CD4-positive, alpha-beta memory T cell (primary cell): ENCODE measurements around the gene ARSJ. TPM values are rescaled to one million over a fixed set of nuclear protein-coding genes. Genes with fewer than 3 reads are reported as not detected.
"Not testable (repeated sequence)": the region's sequence is repeated elsewhere in the genome, so short reads cannot be mapped to it uniquely, and the experiment has no call there.

Experiments used
- CTCF ChIA-PET: fragments of 350-600 bp; sonication (Branson Sonifier 250); formaldehyde crosslinking; loops from one replicate; lab custom pipeline; 2021; ENCODE audit warnings: inconsistent platforms; ENCODE audit not compliant: partially characterized antibody; lab: Charles Lee
- POLR2A ChIA-PET: fragments of 350-600 bp; sonication (Branson Sonifier 250); formaldehyde crosslinking; loops from one replicate; lab custom pipeline; 2021; ENCODE audit not compliant: partially characterized antibody; lab: Charles Lee
- DNase-seq, 5 donors: peaks; one replicate each; pipeline versions ENCODE4 v3.0.0 to v3.0.0-alpha.2; 2020 to 2022; ENCODE audit warnings: mixed read lengths in 1 of 5
- H3K27ac ChIP-seq: one replicate; pipeline ENCODE4 v1.7.0; 2013; ENCODE audit warnings: low read depth, low read length
- H3K27me3 ChIP-seq: 2 replicates; pipeline ENCODE4 v1.7.0; 2013; ENCODE audit warnings: mild to moderate bottlenecking, low read length, moderate library complexity; ENCODE audit not compliant: insufficient read depth
- H3K36me3 ChIP-seq: 2 replicates; pipeline ENCODE4 v1.7.0; 2013; ENCODE audit warnings: mild to moderate bottlenecking, low read length, moderate library complexity; ENCODE audit not compliant: insufficient read depth
- H3K4me1 ChIP-seq: 2 replicates; pipeline ENCODE4 v1.7.0; 2013; ENCODE audit warnings: mild to moderate bottlenecking, low read length, moderate library complexity; ENCODE audit not compliant: insufficient read depth
- H3K4me3 ChIP-seq, 2 donors: one replicate each; pipeline ENCODE4 v1.7.0; 2013; ENCODE audit warnings: low read length in 2 of 2, mild to moderate bottlenecking in 1 of 2
- H3K9me3 ChIP-seq, 2 donors: one replicate each; pipeline ENCODE4 v1.7.0; 2013; ENCODE audit warnings: low read length in 2 of 2, control low read depth in 1 of 2; ENCODE audit not compliant: control insufficient read depth in 1 of 2
- H3K27ac Mint-ChIP-seq, 7 donors: one replicate each; pipeline ENCODE4 v1.8.0; 2020 to 2021; ENCODE audit warnings: mixed read lengths in 7 of 7, mild to moderate bottlenecking in 6 of 7, inconsistent platforms in 3 of 7, moderate library complexity in 3 of 7
- H3K27me3 Mint-ChIP-seq, 2 donors: one replicate each; pipeline ENCODE4 v1.8.0; 2020 to 2021; ENCODE audit warnings: mixed read lengths in 2 of 2
- H3K36me3 Mint-ChIP-seq, 2 donors: one replicate each; pipeline ENCODE4 v1.8.0; 2020 to 2021; ENCODE audit warnings: mixed read lengths in 2 of 2, inconsistent platforms in 1 of 2, mild to moderate bottlenecking in 1 of 2
- H3K4me1 Mint-ChIP-seq, 4 donors: one replicate each; pipeline ENCODE4 v1.8.0; 2020 to 2021; ENCODE audit warnings: mixed read lengths in 4 of 4, mild to moderate bottlenecking in 1 of 4
- H3K4me3 Mint-ChIP-seq, 8 donors: one replicate each; pipeline ENCODE4 v1.8.0; 2020 to 2021; ENCODE audit warnings: mixed read lengths in 8 of 8, mild to moderate bottlenecking in 7 of 8, moderate library complexity in 6 of 8, inconsistent platforms in 3 of 8
- H3K9me3 Mint-ChIP-seq, 8 donors: one replicate each; pipeline ENCODE4 v1.8.0; 2020 to 2021; ENCODE audit warnings: mixed read lengths in 8 of 8, mild to moderate bottlenecking in 5 of 8, inconsistent platforms in 3 of 8, moderate library complexity in 1 of 8
- intact Hi-C: fragments of 100-400 bp; cut with micrococcal nuclease; formaldehyde crosslinking; loops from one replicate; pipeline ENCODE4 v1.15.1; 2023
- polyA plus RNA-seq, 2 donors: library from polyadenylated mRNA; unstranded; fragments of 300-500 nt; fragmentation: Illumina TruSeq; gene quantifications; one replicate each; pipeline ENCODE4 v1.2.3, GENCODE V29; 2021
- total RNA-seq, 2 experiments: library from RNA; stranded (reverse); gene quantifications; one replicate each; pipeline ENCODE4 v1.2.3, GENCODE V29; 2021

ARSJ gene
- total and polyA plus RNA-seq, 4 experiments from 2014 or later: 0.15 to 0.17 (median 0.15) TPM; not detected in 1

DNA sequence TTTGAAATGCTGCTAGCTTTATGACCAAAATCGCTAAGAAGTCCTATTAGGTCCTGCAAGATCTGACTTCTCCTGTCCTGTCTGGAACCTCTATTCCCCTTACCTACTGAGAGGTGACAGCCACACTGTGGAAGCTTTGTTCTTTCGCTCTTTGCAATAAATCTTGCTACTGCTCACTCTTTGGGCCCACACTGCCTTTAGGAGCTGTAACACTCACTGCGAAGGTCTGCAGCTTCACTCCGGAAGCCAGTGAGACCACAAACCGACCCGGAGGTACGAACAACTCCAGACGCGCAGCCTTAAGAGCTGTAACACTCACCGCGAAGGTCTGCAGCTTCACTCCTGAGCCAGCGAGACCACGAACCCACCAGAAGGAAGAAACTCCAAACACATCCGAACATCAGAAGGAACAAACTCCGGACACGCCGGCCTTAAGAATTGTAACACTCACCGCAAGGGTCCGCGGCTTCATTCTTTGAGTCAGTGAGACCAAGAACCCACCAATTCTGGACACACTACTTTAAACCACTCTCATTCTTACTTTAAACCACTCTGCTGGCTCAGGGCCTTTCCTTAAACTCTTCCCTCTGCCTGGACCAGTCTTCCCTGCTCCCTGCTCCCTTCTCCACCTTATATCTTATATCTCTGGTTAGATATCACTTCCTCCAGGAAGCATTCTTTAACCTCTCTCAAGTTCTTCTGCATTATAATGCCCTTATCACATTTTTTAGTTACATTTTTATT lies 25.2 kb upstream of the ARSJ start:
- H3K9me3 ChIP-seq, H3K27ac ChIP-seq, H3K36me3 ChIP-seq, intact Hi-C loops, H3K9me3 Mint-ChIP-seq, H3K36me3 Mint-ChIP-seq, H3K27me3 ChIP-seq, H3K4me3 ChIP-seq, H3K27me3 Mint-ChIP-seq: not testable (repeated sequence)
- ChIA-PET CTCF (interaction anchor here (1.3 to 1.7 kb wide), 2 partner anchors 10 to 52 kb away, joined by 4 read pairs; no protein-coding TSS in a partner anchor), POLR2A (interaction anchor here (0.6 kb wide), 1 partner anchor 174 kb away, joined by 3 read pairs; no protein-coding TSS in a partner anchor)
- peaks cover 23 to 46% (median 30%) of the 10 kb centered on the region in 4 donors for H3K4me1 Mint-ChIP-seq
- peaks cover 23% of the 10 kb centered on the region for H3K4me1 ChIP-seq
- peak overlapping the region; percentile 72 to 82 (median 77) for H3K4me3 Mint-ChIP-seq
- peak; percentile 1 to 38 (median 23) for DNase-seq
- H3K27ac Mint-ChIP-seq: peak overlapping the region; percentile 47 to 92 (median 80)

DNA sequence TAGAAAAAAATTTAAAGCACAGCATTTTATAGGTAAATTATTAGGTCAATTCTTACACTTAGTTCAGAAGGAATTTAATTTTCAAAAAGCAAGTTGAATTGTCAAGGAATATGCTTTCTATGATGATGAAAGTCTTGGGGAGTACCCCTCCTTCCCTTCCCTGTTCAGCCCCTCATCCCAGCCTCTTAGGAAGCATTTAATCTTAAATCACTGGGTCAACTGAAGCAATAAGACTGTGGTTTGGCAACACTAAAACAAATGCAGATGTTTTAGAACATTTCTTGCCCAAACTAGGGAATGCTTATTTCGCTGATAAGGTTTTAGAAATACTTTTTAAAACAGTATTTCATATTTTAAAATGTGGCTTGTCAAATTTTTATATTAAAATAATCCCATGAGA lies 19.1 kb upstream of the ARSJ start:
- no peak overlapping the region for H3K4me3 ChIP-seq
- no peaks in the 10 kb centered on the region for H3K36me3 ChIP-seq
- no peaks in the 10 kb centered on the region for H3K9me3 ChIP-seq
- H3K4me1 Mint-ChIP-seq: peaks cover 4 to 8% (median 6%) of the 10 kb centered on the region in 4 donors
- CTCF ChIA-PET: no interaction called here
- H3K27me3 ChIP-seq: no peaks in the 10 kb centered on the region
- no peak overlapping the region for H3K27ac ChIP-seq
- POLR2A ChIA-PET: no interaction called here
- H3K9me3 Mint-ChIP-seq: peaks cover 0 to 6% (median 0%) of the 10 kb centered on the region in 8 donors
- H3K36me3 Mint-ChIP-seq: no peaks in the 10 kb centered on the region
- no peak for DNase-seq
- no peak overlapping the region for H3K4me3 Mint-ChIP-seq
- no peaks in the 10 kb centered on the region for H3K4me1 ChIP-seq
- H3K27ac Mint-ChIP-seq: no peak overlapping the region
- H3K27me3 Mint-ChIP-seq: peaks cover 0 to under 1% of the 10 kb centered on the region in 2 donors
- intact Hi-C loops: no loop called here

DNA sequence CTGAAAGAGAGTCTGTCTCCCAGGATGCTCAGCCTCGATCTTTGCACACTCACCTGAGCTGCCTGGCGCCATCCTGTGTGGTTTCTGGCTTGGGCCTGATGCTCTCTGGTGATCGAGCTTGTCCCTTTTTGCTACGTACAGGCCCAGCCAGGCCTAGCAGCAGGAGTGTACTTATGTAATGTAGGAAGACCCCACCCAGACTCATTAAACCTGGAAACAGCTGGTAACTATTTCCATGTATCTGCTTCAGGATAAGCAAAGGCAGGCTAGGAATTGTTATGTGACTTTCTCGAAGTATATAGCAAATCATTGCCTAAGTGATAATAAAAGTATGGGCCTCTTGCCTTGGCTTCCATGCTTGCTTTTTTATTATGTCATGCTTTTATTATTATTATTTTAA lies 18.6 kb upstream of the ARSJ start:
- POLR2A ChIA-PET: no interaction called here
- peaks cover 4 to 7% (median 6%) of the 10 kb centered on the region in 4 donors for H3K4me1 Mint-ChIP-seq

DNA sequence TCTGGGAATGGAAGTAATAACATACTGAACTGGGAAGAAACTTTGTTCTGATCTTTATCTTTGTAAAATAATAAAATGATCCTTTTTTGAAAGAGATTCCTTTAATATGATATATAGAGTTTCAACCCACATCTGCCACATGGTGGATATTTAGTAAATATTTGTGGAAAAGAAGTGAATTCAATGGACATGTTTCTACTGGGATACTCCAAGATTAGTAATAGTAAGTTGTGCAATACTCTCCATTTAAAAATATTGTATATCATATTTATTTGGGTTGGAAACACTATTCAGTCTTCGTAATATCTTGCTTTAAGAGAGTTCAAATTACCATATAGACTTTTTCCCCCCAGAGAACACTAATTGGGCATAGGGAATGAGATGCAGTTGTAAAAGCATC lies 17.8 kb upstream of the ARSJ start:
- no peak overlapping the region for H3K27ac Mint-ChIP-seq
- peaks cover 0 to 3% (median 0%) of the 10 kb centered on the region in 8 donors for H3K9me3 Mint-ChIP-seq
- H3K27me3 Mint-ChIP-seq: no peaks in the 10 kb centered on the region
- Histone ChIP-seq H3K27ac (no peak overlapping the region), H3K4me3 (no peak overlapping the region), H3K9me3 (no peaks in the 10 kb centered on the region), H3K27me3 (no peaks in the 10 kb centered on the region), H3K4me1 (no peaks in the 10 kb centered on the region), H3K36me3 (no peaks in the 10 kb centered on the region)
- no peak overlapping the region for H3K4me3 Mint-ChIP-seq
- H3K36me3 Mint-ChIP-seq: no peaks in the 10 kb centered on the region
- intact Hi-C loops: no loop called here
- peaks cover 0 to 7% (median 5%) of the 10 kb centered on the region in 4 donors for H3K4me1 Mint-ChIP-seq
- ChIA-PET CTCF (no interaction called here), POLR2A (no interaction called here)
- DNase-seq: no peak

More for the DNA sequence above, 18.6 kb upstream of the ARSJ start:
- Mint-ChIP-seq H3K36me3 (no peaks in the 10 kb centered on the region), H3K27ac (no peak overlapping the region), H3K9me3 (peaks cover 0 to 6% (median 0%) of the 10 kb centered on the region in 8 donors), H3K4me3 (no peak overlapping the region), H3K27me3 (no peaks in the 10 kb centered on the region)
- Histone ChIP-seq H3K9me3 (no peaks in the 10 kb centered on the region), H3K27ac (no peak overlapping the region), H3K36me3 (no peaks in the 10 kb centered on the region), H3K4me3 (no peak overlapping the region), H3K27me3 (no peaks in the 10 kb centered on the region), H3K4me1 (no peaks in the 10 kb centered on the region)
- CTCF ChIA-PET: no interaction called here
- intact Hi-C loops: no loop called here
- DNase-seq: no peak

DNA sequence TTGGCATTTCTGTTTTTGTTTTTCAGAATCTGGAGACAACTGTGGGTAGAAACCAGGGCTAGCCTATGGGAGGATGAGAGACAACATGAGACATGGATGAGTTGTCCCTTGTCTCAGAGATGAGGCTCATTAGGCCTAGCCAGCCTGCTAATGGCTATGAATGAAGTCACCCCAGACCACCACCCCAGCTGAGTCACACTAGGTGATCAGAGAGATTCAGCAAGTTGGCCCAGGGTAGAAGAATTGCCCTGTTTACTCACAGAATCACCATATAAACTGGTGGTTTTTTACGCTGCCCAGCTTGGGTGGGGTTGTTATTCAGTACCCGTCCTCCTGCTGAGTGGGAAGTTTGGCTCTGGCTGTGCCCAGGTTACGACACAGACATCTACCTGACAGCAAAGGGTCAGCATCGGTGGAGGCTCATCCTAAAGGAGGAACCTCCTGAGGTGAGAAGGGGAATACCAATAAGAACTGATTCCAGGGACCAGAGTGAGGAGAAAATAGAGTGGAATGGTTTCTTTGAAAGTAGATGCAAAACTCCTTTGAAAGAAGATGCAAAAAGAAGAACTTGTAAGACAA lies 17.2 kb upstream of the ARSJ start:
- ChIA-PET POLR2A (no interaction called here), CTCF (no interaction called here)
- Histone ChIP-seq H3K9me3 (no peaks in the 10 kb centered on the region), H3K4me3 (no peak overlapping the region), H3K4me1 (no peaks in the 10 kb centered on the region), H3K36me3 (no peaks in the 10 kb centered on the region), H3K27ac (no peak overlapping the region), H3K27me3 (no peaks in the 10 kb centered on the region)
- Mint-ChIP-seq H3K36me3 (no peaks in the 10 kb centered on the region), H3K27me3 (no peaks in the 10 kb centered on the region), H3K27ac (no peak overlapping the region), H3K4me3 (no peak overlapping the region), H3K9me3 (peaks cover 0 to 3% (median 0%) of the 10 kb centered on the region in 8 donors), H3K4me1 (peaks cover 0 to 7% (median 5%) of the 10 kb centered on the region in 4 donors)
- DNase-seq: no peak
- intact Hi-C loops: no loop called here

DNA sequence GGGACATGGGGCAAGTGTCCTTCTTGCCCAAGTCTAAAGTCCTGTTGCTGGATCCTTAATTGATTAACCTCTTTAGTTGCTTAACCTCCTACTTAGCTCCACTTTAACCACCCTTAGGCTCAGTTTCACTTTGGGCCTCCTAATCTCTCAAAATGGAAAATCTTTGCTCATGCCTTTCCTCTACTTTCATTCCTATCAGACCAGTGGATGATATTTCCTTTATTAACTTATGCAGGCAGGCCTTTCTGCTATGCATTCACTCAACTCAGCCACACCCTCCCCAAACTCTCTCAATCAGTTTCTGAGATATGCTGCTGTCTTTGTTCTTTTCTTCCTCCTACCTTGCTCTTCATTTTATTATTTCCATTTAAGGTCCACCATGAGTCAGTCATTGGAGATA lies 14.4 kb upstream of the ARSJ start:
- Histone ChIP-seq H3K36me3 (no peaks in the 10 kb centered on the region), H3K4me3 (no peak overlapping the region), H3K4me1 (no peaks in the 10 kb centered on the region), H3K9me3 (no peaks in the 10 kb centered on the region), H3K27me3 (no peaks in the 10 kb centered on the region), H3K27ac (no peak overlapping the region)
- Mint-ChIP-seq H3K27me3 (no peaks in the 10 kb centered on the region), H3K27ac (peak overlapping the region in 1 of 7 donors; percentile 36), H3K4me1 (peaks cover 0 to 7% (median 3%) of the 10 kb centered on the region in 4 donors), H3K9me3 (peaks cover 0 to 3% (median 0%) of the 10 kb centered on the region in 8 donors), H3K36me3 (no peaks in the 10 kb centered on the region), H3K4me3 (no peak overlapping the region)
- ChIA-PET CTCF (interaction anchor here (1.2 kb wide), 1 partner anchor 10 kb away, joined by 4 read pairs; no protein-coding TSS in a partner anchor), POLR2A (no interaction called here)
- DNase-seq: no peak
- intact Hi-C loops: no loop called here

DNA sequence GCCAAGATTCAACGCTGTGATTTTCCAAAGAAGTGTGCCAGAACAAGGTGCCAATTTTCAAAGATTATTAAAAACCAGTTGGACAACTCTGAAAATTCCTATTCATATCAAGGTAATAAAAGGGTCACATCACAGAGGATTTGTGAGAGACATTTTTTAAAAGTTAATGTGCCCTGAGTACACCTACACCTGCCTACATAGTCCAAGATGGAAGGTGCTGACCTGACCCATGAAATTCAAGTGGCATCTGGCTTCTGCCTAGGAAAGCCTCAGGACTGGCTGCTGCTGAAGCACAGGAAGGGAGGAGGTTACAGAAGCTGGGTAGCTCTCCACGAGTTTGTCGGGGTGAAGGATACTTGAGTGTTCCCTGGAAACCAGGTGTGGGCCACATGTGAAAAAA lies 11.4 kb upstream of the ARSJ start:
- H3K9me3 Mint-ChIP-seq: peaks cover 0 to 3% (median 2%) of the 10 kb centered on the region in 8 donors
- no peak for DNase-seq
- no peaks in the 10 kb centered on the region for H3K36me3 ChIP-seq
- intact Hi-C loops: no loop called here
- H3K36me3 Mint-ChIP-seq: peaks cover 0 to 4% of the 10 kb centered on the region in 2 donors
- no peak overlapping the region for H3K4me3 Mint-ChIP-seq
- H3K27ac Mint-ChIP-seq: no peak overlapping the region
- CTCF ChIA-PET: no interaction called here
- H3K4me3 ChIP-seq: no peak overlapping the region
- no peaks in the 10 kb centered on the region for H3K9me3 ChIP-seq
- no peak overlapping the region for H3K27ac ChIP-seq
- H3K27me3 Mint-ChIP-seq: peaks cover 0 to 3% of the 10 kb centered on the region in 2 donors
- peaks cover 0 to 4% (median 0%) of the 10 kb centered on the region in 4 donors for H3K4me1 Mint-ChIP-seq
- POLR2A ChIA-PET: no interaction called here
- H3K27me3 ChIP-seq: no peaks in the 10 kb centered on the region
- no peaks in the 10 kb centered on the region for H3K4me1 ChIP-seq
